ENCODE measurements around the gene CMSS1.

Gene CMSS1

GRCh38 chr3:99962703-99963102, 145.0 kb downstream of the CMSS1 start:
- DNase-seq: no peak

- no peak for DNase-seq
These were observed 147.4 kb downstream of the CMSS1 start for GRCh38 chr3:99965077-99965476.

GRCh38 chr3:99965681-99966408, 148.2 kb downstream of the CMSS1 start:
- no peak for DNase-seq

- DNase-seq: no peak
These were observed 149.2 kb downstream of the CMSS1 start for GRCh38 chr3:99966662-99967416.

- DNase-seq: no peak
These were observed 150.1 kb downstream of the CMSS1 start for GRCh38 chr3:99967796-99968195.

GRCh38 chr3:99969136-99969535, 151.5 kb downstream of the CMSS1 start:
- DNase-seq: no peak

GRCh38 chr3:99970198-99970597, 152.5 kb downstream of the CMSS1 start:
- no peak for DNase-seq

GRCh38 chr3:99971761-99972160, 154.1 kb downstream of the CMSS1 start:
- DNase-seq: no peak

GRCh38 chr3:99972380-99973104, 154.9 kb downstream of the CMSS1 start:
- DNase-seq: no peak

- DNase-seq: no peak
These were observed 157.3 kb downstream of the CMSS1 start for GRCh38 chr3:99974989-99975388.

GRCh38 chr3:99976584-99976983, 158.9 kb downstream of the CMSS1 start:
- no peak for DNase-seq

GRCh38 chr3:99978221-99978620, 160.6 kb downstream of the CMSS1 start:
- no peak for DNase-seq

- no peak for DNase-seq
These were observed 162.9 kb downstream of the CMSS1 start for GRCh38 chr3:99980606-99981005.

GRCh38 chr3:99981138-99981537, 163.5 kb downstream of the CMSS1 start:
- DNase-seq: no peak

GRCh38 chr3:99982650-99983049, 165.0 kb downstream of the CMSS1 start:
- no peak for DNase-seq

GRCh38 chr3:99984139-99984538, 166.5 kb downstream of the CMSS1 start:
- no peak for DNase-seq

GRCh38 chr3:99984668-99985067, 167.0 kb downstream of the CMSS1 start:
- DNase-seq: no peak

- DNase-seq: no peak
These were observed 172.5 kb downstream of the CMSS1 start for GRCh38 chr3:99990179-99990578.

GRCh38 chr3:99997293-99997692, 179.6 kb downstream of the CMSS1 start:
- DNase-seq: no peak

GRCh38 chr3:99999536-99999935, 181.9 kb downstream of the CMSS1 start:
- DNase-seq: no peak

- no peak for DNase-seq
These were observed 183.4 kb downstream of the CMSS1 start for GRCh38 chr3:100001083-100001482.

GRCh38 chr3:100001526-100002270, 184.0 kb downstream of the CMSS1 start:
- no peak for DNase-seq
